Activated CD8-positive, alpha-beta memory T cell treated with anti-CD3 and anti-CD28 coated beads, Interleukin-2, amount 50 U/mL, for 24 hours (primary cell): ENCODE measurements around the gene ALB.

Experiments
- DNase-seq: peaks from one replicate; pipeline ENCODE4 v3.0.0-alpha.2; 2020; ENCODE audit errors: extremely low read depth

The ALB gene

GRCh38 chr4:73450398-73451004 is 46.4 kb downstream of the ALB start:
- DNase-seq: no peak

- no peak for DNase-seq
Observed at GRCh38 chr4:73451404-73451803, 47.3 kb downstream of the ALB start.

DNA sequence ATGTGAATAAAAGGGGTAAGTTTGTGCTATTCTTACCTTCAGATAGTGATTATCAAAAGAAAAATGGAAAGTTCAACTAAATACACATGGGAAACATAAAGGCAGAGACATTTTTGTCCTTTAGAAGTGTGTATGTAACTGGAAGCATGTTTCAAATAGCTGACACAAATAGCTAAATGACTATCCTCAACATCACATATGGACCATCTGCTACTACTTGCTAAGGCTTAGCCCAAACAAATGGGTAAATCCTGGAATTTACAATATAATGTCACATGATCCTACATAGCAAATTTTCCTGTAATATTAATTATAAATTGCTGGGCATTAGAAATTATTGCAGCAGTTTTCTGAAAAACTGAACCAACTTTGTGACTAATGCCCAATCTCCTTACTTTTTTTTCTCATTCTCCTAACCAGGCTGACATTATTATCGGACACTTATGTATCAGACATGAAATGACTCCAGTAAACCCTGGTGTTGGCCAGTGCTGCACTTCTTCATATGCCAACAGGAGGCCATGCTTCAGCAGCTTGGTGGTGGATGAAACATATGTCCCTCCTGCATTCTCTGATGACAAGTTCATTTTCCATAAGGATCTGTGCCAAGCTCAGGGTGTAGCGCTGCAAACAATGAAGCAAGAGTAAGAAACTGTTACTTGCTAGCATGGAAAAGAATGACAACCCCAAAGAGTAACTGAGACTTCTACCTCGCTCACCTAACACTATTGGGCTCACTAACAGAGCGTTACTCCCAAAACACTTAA is 48.1 kb downstream of the ALB start:
- no peak for DNase-seq

- DNase-seq: no peak
Observed at GRCh38 chr4:73452953-73453700, 49.0 kb downstream of the ALB start.

GRCh38 chr4:73453701-73454005 is 49.6 kb downstream of the ALB start:
- DNase-seq: no peak

GRCh38 chr4:73454920-73455319 is 50.8 kb downstream of the ALB start:
- no peak for DNase-seq

DNA sequence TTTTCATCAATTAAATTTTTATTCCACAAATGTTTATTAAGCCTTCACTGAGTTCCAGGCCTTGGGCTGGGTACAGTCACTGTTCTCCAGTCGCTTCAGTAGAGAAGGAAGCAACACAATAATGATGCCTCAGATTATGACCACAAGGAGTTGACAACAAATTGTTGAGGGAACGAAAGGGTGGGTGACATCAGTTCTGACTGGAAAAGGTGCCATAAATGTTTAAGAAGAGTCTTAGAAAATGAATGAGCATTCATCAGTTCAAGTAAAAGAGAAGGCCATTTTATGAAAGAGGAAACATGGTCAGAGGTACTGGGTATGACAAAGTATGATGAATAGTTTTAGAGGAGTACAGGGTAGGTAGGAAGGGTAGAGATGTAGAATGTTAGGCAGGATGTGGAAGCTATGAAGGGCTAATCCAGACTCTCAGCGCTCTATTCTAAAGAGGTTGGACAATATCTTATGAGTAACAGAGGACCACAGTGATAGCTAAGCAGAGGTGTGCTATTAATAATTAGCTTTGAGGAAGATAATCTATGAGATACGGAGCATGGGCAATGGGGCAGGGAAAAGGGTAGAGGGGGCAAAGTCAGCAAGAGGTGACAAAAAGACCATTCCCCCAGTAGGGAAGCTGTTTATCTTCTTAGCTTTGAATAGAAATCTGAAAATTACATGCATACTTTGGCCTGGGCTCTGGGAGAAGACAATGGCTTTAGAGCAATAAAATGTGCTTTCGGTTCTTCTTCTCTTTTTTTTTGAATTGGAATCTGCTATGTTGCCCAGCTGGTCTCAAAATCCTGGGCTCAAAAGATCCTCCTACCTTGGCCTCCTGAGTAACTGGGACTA is 52.3 kb downstream of the ALB start:
- DNase-seq: no peak

GRCh38 chr4:73458184-73459047 is 54.3 kb downstream of the ALB start:
- DNase-seq: no peak

GRCh38 chr4:73459048-73459421 is 54.9 kb downstream of the ALB start:
- no peak for DNase-seq

DNA sequence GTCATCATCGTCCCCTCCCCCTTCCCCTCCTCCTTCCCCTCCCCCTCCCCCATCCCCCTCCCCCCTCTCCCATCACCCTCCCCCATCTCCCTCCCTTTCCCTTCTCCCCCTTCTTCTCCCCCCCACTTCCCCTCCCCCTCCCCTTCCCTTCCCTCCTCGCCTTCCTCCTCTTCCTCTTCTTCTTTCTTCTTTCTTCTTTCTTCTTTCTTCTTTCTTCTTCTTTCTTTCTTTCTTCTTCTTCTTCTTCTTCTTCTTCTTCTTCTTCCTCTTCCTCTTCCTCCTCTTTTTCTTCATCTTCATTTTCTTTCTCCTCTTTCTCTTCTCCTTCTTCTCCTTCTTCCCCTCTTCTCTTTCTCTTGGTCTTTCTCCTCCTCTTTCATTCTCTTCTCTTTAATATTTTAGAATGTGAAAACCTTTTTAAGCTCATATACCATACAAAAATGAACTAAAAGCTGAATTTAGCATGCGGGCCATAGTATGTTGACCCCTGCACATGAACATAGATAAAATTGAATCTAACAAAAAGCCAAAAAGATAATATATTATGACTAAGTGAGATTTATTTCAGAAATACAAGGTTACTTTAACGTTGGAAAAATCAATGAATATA is 56.9 kb downstream of the ALB start:
- DNase-seq: no peak

- DNase-seq: no peak
Observed at GRCh38 chr4:73468170-73468569, 64.1 kb downstream of the ALB start.

DNA sequence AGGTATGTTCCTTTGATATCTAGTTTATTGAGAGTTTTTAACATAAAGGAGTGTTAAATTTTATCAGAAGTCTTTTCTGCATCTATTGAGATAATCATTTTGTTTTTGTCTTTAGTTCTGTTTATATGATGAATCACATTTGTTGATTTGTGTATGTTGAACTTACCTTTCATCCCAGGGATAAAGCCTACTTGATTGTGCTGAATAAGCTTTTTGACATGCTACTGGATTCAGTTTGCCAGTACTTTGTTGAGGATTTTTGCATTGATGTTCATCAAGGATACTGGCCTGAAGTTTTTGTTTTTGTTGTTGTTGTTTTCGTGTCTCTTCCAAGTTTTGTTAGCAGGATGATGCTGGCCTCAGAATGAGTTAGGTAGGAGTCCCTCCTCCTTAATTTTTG is 66.6 kb downstream of the ALB start:
- no peak for DNase-seq
